ENCODE results near the gene RAD21L1. TPM values are rescaled to one million over a fixed set of nuclear protein-coding genes. Genes with fewer than 3 reads are reported as not detected.

Gene RAD21L1
- total and polyA plus RNA-seq, 4 donors, result not detected

- DNase-seq (ENCODE audit: low spot score), result no peak
- H3K4me3 ChIP-seq (ENCODE audit: low read depth in 1 of 3, low read length in 3 of 3), result no peak overlapping the region
- no peak overlapping the region for H3K9ac ChIP-seq (ENCODE audit: low read depth in 1 of 2, low read length in 2 of 2)
- H3K36me3 ChIP-seq (ENCODE audit: control insufficient read depth in 4 of 4, insufficient read depth in 3 of 4, low read depth in 1 of 4, low read length in 3 of 4), result no peaks in the 10 kb centered on the region
- 95% methylated on average over 3 of the region's 3 CpGs for WGBS
- H3K9me3 ChIP-seq (ENCODE audit: control insufficient read depth in 4 of 4, low read length in 3 of 4), result no peaks in the 10 kb centered on the region
- no peaks in the 10 kb centered on the region for H3K4me1 ChIP-seq (ENCODE audit: control insufficient read depth in 4 of 4, insufficient read depth in 4 of 4, low read length in 3 of 4)
- peaks cover 0 to 10% (median 0%) of the 10 kb centered on the region in 4 donors for H3K27me3 ChIP-seq (ENCODE audit: control insufficient read depth in 4 of 4, insufficient read depth in 4 of 4, low read length in 3 of 4)
- TF ChIP-seq SP1 (IDR thresholded peaks at IDR 0.05), result no peak
- no peak for TF ChIP-seq FOXA2 (IDR thresholded peaks at IDR 0.05)
- no peak for TF ChIP-seq ATF3 (IDR thresholded peaks at IDR 0.05)
- TF ChIP-seq NR2F2 (IDR thresholded peaks at IDR 0.05), result no peak
- TF ChIP-seq MAX (IDR thresholded peaks at IDR 0.05), result no peak
- no peak for TF ChIP-seq CTCF (IDR thresholded peaks at IDR 0.05; ENCODE audit: low read depth, low read length, missing input control)
- TF ChIP-seq HNF4A (conservative IDR thresholded peaks at IDR 0.05), result no peak
- TF ChIP-seq GABPA (IDR thresholded peaks at IDR 0.05 in 1 of 2, conservative IDR thresholded peaks at IDR 0.05 in 1 of 2), result no peak
- no peak for TF ChIP-seq YY1 (IDR thresholded peaks at IDR 0.05)
- no peak for TF ChIP-seq FOXA1 (IDR thresholded peaks at IDR 0.05)
- TF ChIP-seq RAD21 (IDR thresholded peaks at IDR 0.05), result no peak
- TF ChIP-seq HNF4G (IDR thresholded peaks at IDR 0.05), result no peak
- no peak overlapping the region for H3K27ac ChIP-seq (ENCODE audit: low read depth in 1 of 2, low read length in 2 of 2)
These were observed 6.7 kb downstream of the RAD21L1 start for GRCh38 chr20:1232286-1233111.

- Histone ChIP-seq H3K9ac (ENCODE audit: low read depth in 1 of 2, low read length in 2 of 2) (no peak overlapping the region), H3K36me3 (ENCODE audit: control insufficient read depth in 4 of 4, insufficient read depth in 3 of 4, low read depth in 1 of 4, low read length in 3 of 4) (no peaks in the 10 kb centered on the region), H3K4me1 (ENCODE audit: control insufficient read depth in 4 of 4, insufficient read depth in 4 of 4, low read length in 3 of 4) (no peaks in the 10 kb centered on the region), H3K9me3 (ENCODE audit: control insufficient read depth in 4 of 4, low read length in 3 of 4) (no peaks in the 10 kb centered on the region), H3K4me3 (ENCODE audit: low read depth in 1 of 3, low read length in 3 of 3) (no peak overlapping the region), H3K27me3 (ENCODE audit: control insufficient read depth in 4 of 4, insufficient read depth in 4 of 4, low read length in 3 of 4) (peaks cover 0 to 2% (median 0%) of the 10 kb centered on the region in 4 donors), H3K27ac (ENCODE audit: low read depth in 1 of 2, low read length in 2 of 2) (no peak overlapping the region)
- DNase-seq (ENCODE audit: low spot score), result no peak
- no peak for TF ChIP-seq SP1 (IDR thresholded peaks at IDR 0.05)
- no peak for TF ChIP-seq HNF4A (conservative IDR thresholded peaks at IDR 0.05)
- TF ChIP-seq NR2F2 (IDR thresholded peaks at IDR 0.05), result no peak
- no peak for TF ChIP-seq TAF1 (conservative IDR thresholded peaks at IDR 0.05)
- no peak for TF ChIP-seq RXRA (IDR thresholded peaks at IDR 0.05)
- TF ChIP-seq GABPA (IDR thresholded peaks at IDR 0.05 in 1 of 2, conservative IDR thresholded peaks at IDR 0.05 in 1 of 2), result no peak
- no peak for TF ChIP-seq HNF4G (IDR thresholded peaks at IDR 0.05)
- TF ChIP-seq ZBTB33 (IDR thresholded peaks at IDR 0.05), result no peak
- no peak for TF ChIP-seq EGR1 (IDR thresholded peaks at IDR 0.05; ENCODE audit: low read depth in 2 of 2)
- TF ChIP-seq ATF3 (IDR thresholded peaks at IDR 0.05), result no peak
- no peak for TF ChIP-seq FOXA2 (IDR thresholded peaks at IDR 0.05)
- TF ChIP-seq RAD21 (IDR thresholded peaks at IDR 0.05), result no peak
- TF ChIP-seq FOXA1 (IDR thresholded peaks at IDR 0.05), result no peak
- TF ChIP-seq MAX (IDR thresholded peaks at IDR 0.05), result no peak
- no peak for TF ChIP-seq REST (IDR thresholded peaks at IDR 0.05)
- no peak for TF ChIP-seq YY1 (IDR thresholded peaks at IDR 0.05)
- no peak for TF ChIP-seq CTCF (IDR thresholded peaks at IDR 0.05; ENCODE audit: low read depth, low read length, missing input control)
- TF ChIP-seq JUND (IDR thresholded peaks at IDR 0.05), result no peak
- WGBS, result 87% methylated on average over 5 of the region's 5 CpGs
These were observed 14.7 kb downstream of the RAD21L1 start for GRCh38 chr20:1240549-1240948.

Data from liver (tissue), 9 donors.